Coronary artery (tissue), 2 donors: ENCODE measurements around the gene AQP5.

Experiments used
- DNase-seq: peaks from one replicate; pipeline ENCODE4 v3.0.0-alpha.2; 2017; ENCODE audit warnings: low spot score
- H3K27ac ChIP-seq, 2 donors: fragments of 200-600 bp; sonication (generic); one replicate each; pipeline ENCODE4 v1.5.1; 2016 to 2019
- H3K4me3 ChIP-seq: fragments of 200-600 bp; sonication (generic); 2 replicates; pipeline ENCODE4 v1.5.1; 2016; ENCODE audit warnings: mild to moderate bottlenecking, moderate library complexity
- CTCF ChIP-seq: fragments of 200-600 bp; sonication (generic); IDR thresholded peaks from one replicate; pipeline ENCODE4 v1.5.1; 2019; ENCODE audit warnings: antibody characterized with exemption

The AQP5 gene

GRCh38 chr12:49954863-49955830, 6.5 kb upstream of the AQP5 start:
- no peak for TF ChIP-seq CTCF

GRCh38 chr12:49955899-49956662, 5.6 kb upstream of the AQP5 start:
- H3K27ac ChIP-seq, result no peak overlapping the region
- DNase-seq, result no peak
- no peak for TF ChIP-seq CTCF
- no peak overlapping the region for H3K4me3 ChIP-seq

More at GRCh38 chr12:49954863-49955830, 6.5 kb upstream of the AQP5 start:
- Histone ChIP-seq H3K4me3 (no peak overlapping the region), H3K27ac (no peak overlapping the region)
- no peak for DNase-seq

GRCh38 chr12:49956663-49957569, 4.8 kb upstream of the AQP5 start:
- no peak overlapping the region for H3K27ac ChIP-seq
- DNase-seq, result no peak
- no peak overlapping the region for H3K4me3 ChIP-seq
- no peak for TF ChIP-seq CTCF

GRCh38 chr12:49957570-49957967, 4.1 kb upstream of the AQP5 start:
- DNase-seq, result no peak
- Histone ChIP-seq H3K27ac (no peak overlapping the region), H3K4me3 (no peak overlapping the region)
- TF ChIP-seq CTCF, result no peak

GRCh38 chr12:49959685-49960473, 1.8 kb upstream of the AQP5 start:
- no peak for DNase-seq
- Histone ChIP-seq H3K27ac (no peak overlapping the region), H3K4me3 (no peak overlapping the region)
- no peak for TF ChIP-seq CTCF
